Psoas muscle (tissue), 8 donors: ENCODE measurements around the gene ARHGAP12. TPM values are rescaled to one million over a fixed set of nuclear protein-coding genes. Genes with fewer than 3 reads are reported as not detected.

ENCODE experiments used
- ATAC-seq, 4 donors: fragments of 200-7000 bp; cut with Tn5 transposase; one replicate each; pipeline ENCODE4 v1.9.1; 2020; ENCODE audit warnings: moderate library complexity in 3 of 4, mild to moderate bottlenecking in 2 of 4
- DNase-seq, 2 donors: peaks; one replicate each; pipeline ENCODE4 v3.0.0-alpha.2; 2020
- H3K27ac ChIP-seq: fragments of 200-600 bp; one replicate; pipeline ENCODE4 v1.8.0; 2022
- H3K27me3 ChIP-seq, 3 donors: fragments of 200-600 bp in 1 of 3; one replicate each; pipeline versions ENCODE4 v1.6.1 to v1.8.0; 2013 to 2022; ENCODE audit warnings: low read length in 2 of 3, mild to moderate bottlenecking in 2 of 3, moderate library complexity in 1 of 3; ENCODE audit not compliant: insufficient read depth in 3 of 3
- H3K36me3 ChIP-seq, 2 donors: fragments of 200-600 bp in 1 of 2; one replicate each; pipeline versions ENCODE4 v1.6.1 to v1.8.0; 2013 to 2022; ENCODE audit warnings: low read depth in 1 of 2, mild to moderate bottlenecking in 1 of 2, moderate library complexity in 1 of 2; ENCODE audit not compliant: insufficient read depth in 1 of 2
- H3K4me1 ChIP-seq: fragments of 200-600 bp; one replicate; pipeline ENCODE4 v1.8.0; 2022
- H3K4me3 ChIP-seq: fragments of 200-600 bp; one replicate; pipeline ENCODE4 v1.8.0; 2022; ENCODE audit warnings: mild to moderate bottlenecking
- H3K9me3 ChIP-seq: fragments of 200-600 bp; one replicate; pipeline ENCODE4 v1.8.0; 2022
- CTCF ChIP-seq: fragments of 200-600 bp; IDR thresholded peaks from one replicate; pipeline ENCODE4 v1.8.0; 2022; ENCODE audit warnings: antibody characterized with exemption
- WGBS, 3 donors: extraction: QIAGEN DNeasy Blood & Tissue Kit; methylation state at CpG; one replicate each; pipeline versions ENCODE4 v1.1.6 to v1.1.7; 2013; 5-methylcytosine and 5-hydroxymethylcytosine counted together
- intact Hi-C, 2 donors: fragments of 100-400 bp; cut with DNase I; formaldehyde crosslinking; loops; one replicate each; pipeline versions ENCODE4 v1.11.0 to v1.14.2; 2022
- polyA plus RNA-seq, 3 donors: library from polyadenylated mRNA; stranded (reverse); fragments of 200-250 nt; gene quantifications; one replicate each; pipeline ENCODE4 v1.2.3, GENCODE V29; 2013
- total RNA-seq, 4 donors: library from RNA; stranded (reverse); fragmentation: NEBNext Ultra II Directional in 2 of 4; extraction: Animal tissue kit (Norgen Biotek cat#: 25700) in 2 of 4; gene quantifications; one replicate each; pipeline versions ENCODE4 v1.2.1 to v1.2.4, GENCODE V29; 2021 to 2023
- donor health status: healthy with polysubstance abuse.
- donor health status: DM: no; HTN: no; CAD: no; lungs with moderate emphysema.
- donor health status: Bipolar disorder and iron deficiency.
- donor health status: healthy.
- donor health status: DM: yes; HTN: yes; CAD: no.
- donor health status: DM: no; HTN: no; CAD: no.
- donor health status: DM: no; HTN: no; CAD: no.
- donor health status: DM: yes; HTN: yes; CAD: no.

Gene ARHGAP12
- total and polyA plus RNA-seq, 7 donors, result 8.2 to 18.2 (median 11.8) TPM

- no peak for ATAC-seq
- Histone ChIP-seq H3K4me1 (peaks cover 40% of the 10 kb centered on the region), H3K27me3 (no peaks in the 10 kb centered on the region), H3K36me3 (no peaks in the 10 kb centered on the region), H3K4me3 (no peak overlapping the region), H3K27ac (peak overlapping the region; percentile 98), H3K9me3 (no peaks in the 10 kb centered on the region)
- TF ChIP-seq CTCF, result no peak
- intact Hi-C loops, result loop anchor here (5.0 kb wide), 2 partner anchors 50 to 155 kb away; no protein-coding TSS in a partner anchor
- peak; percentile 47 to 71 for DNase-seq
- 40 to 44% (median 43%) methylated on average over 9 of the region's 9 CpGs for WGBS, 3 donors
Observed at GRCh38 chr10:31757386-31757791, 171.2 kb downstream of the ARHGAP12 start.

- H3K9me3 ChIP-seq, result no peaks in the 10 kb centered on the region
- WGBS, 3 donors, result 70 to 81% (median 76%) methylated on average over 11 of the region's 11 CpGs
- no peaks in the 10 kb centered on the region for H3K36me3 ChIP-seq
- peaks cover 40% of the 10 kb centered on the region for H3K4me1 ChIP-seq
- H3K27ac ChIP-seq, result peak overlapping the region; percentile 98
- H3K4me3 ChIP-seq, result no peak overlapping the region
- intact Hi-C loops, result loop anchor here (5.0 kb wide), 2 partner anchors 49 to 154 kb away; no protein-coding TSS in a partner anchor
- no peak for ATAC-seq
- TF ChIP-seq CTCF, result no peak
- no peak for DNase-seq
- H3K27me3 ChIP-seq, result no peaks in the 10 kb centered on the region
Observed at GRCh38 chr10:31756729-31757110, 171.9 kb downstream of the ARHGAP12 start.

- DNase-seq (no peak), ATAC-seq (no peak)
- 73 to 80% (median 74%) methylated on average over 10 of the region's 10 CpGs for WGBS, 3 donors
- intact Hi-C loops, result loop anchor here (5.0 kb wide), 2 partner anchors 49 to 154 kb away; no protein-coding TSS in a partner anchor
- no peak for TF ChIP-seq CTCF
- Histone ChIP-seq H3K4me3 (no peak overlapping the region), H3K27ac (peak overlapping the region; percentile 98), H3K27me3 (no peaks in the 10 kb centered on the region), H3K4me1 (peaks cover 39% of the 10 kb centered on the region), H3K9me3 (no peaks in the 10 kb centered on the region), H3K36me3 (no peaks in the 10 kb centered on the region)
Observed at GRCh38 chr10:31756101-31756728, 172.4 kb downstream of the ARHGAP12 start.

Other genes with a start within 250 kb of the ARHGAP12 start
- 100 to 1,000 TPM in 2 of 4 donors, 10 to 100 TPM in 2; 87.7 to 124 (median 100) TPM for gene KIF5B, start 127.6 kb upstream of the ARHGAP12 start, total RNA-seq
- gene KIF5B, start 127.6 kb upstream of the ARHGAP12 start, polyA plus RNA-seq, result 100 to 1,000 TPM in 1 of 3 donors, 10 to 100 TPM in 2; 46.5 to 135 (median 47.2) TPM